ENCODE results near the gene NEURL1.

DNA sequence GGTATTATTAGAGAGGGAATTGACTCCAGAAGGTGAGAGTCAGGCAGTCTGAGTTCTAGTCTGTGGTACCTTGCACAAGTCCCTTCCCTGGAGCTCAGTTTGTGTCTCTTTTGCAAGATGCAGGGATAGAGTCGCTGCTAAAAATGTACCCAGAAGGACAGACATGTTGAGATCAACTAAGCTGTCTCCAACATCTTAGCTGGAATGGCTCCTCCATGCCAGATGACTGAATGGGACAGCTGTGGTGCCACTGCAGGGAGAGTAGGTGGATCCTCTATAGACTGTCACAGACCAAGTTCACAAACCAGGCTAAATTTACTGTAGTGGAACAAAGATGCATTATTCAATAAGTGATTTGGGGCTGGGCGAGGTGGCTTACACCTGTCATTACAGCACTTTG, 120.1 kb downstream of the NEURL1 start:
- TF ChIP-seq POLR2A (IDR thresholded peaks at IDR 0.05) (no peak), EP300 (IDR thresholded peaks at IDR 0.05) (no peak)

All from tibial nerve (tissue), 3 donors.